K562 (cell line): ENCODE results near the gene PTPN1. TPM values are rescaled to one million over a fixed set of nuclear protein-coding genes. Genes with fewer than 3 reads are reported as not detected.

ENCODE experiments used
- ATAC-seq: fragments of 200-7000 bp; cut with Tn5 transposase; 3 replicates; pipeline ENCODE4 v1.9.1; 2020; ENCODE audit warnings: moderate library complexity
- BruUV-seq: library from RNA; stranded (reverse); fragments of 400-500 nt; replicated peaks from 2 replicates; lab custom pipeline; 2021; lab: Mats Ljungman, UMichigan
- CTCF ChIA-PET: fragments of 300-600 bp; formaldehyde crosslinking; extraction: SDS; loops from one replicate; lab custom pipeline; 2021; ENCODE audit warnings: low intra/inter-chr PET ratio; lab: Yijun Ruan, JAX
- POLR2A ChIA-PET: fragments of 300-600, 350-650 bp; sonication (Branson Sonifier 250); formaldehyde crosslinking; extraction: SDS; loops from one replicate; lab custom pipeline; 2021; ENCODE audit warnings: antibody characterized with exemption, inconsistent platforms; lab: Yijun Ruan, JAX
- DNase-seq, 4 experiments: peaks; one replicate each; pipeline versions ENCODE4 v3.0.0 to v3.0.0-alpha.2; 2011 to 2018; ENCODE audit warnings: low spot score in 3 of 4, mixed read lengths in 3 of 4; ENCODE audit errors: extremely low read depth in 1 of 4
- FAIRE-seq: peaks from 2 replicates; lab custom pipeline; 2011; peaks lifted over from hg19 to GRCh38; lab: Jason Lieb, UNC
- H2AFZ ChIP-seq: 2 replicates; pipeline ENCODE4 v1.6.0; 2011; ENCODE audit warnings: low read depth, low read length, control low read depth, inconsistent platforms
- H3K27ac ChIP-seq: fragments of 200-600 bp; 3 replicates; pipeline ENCODE4 v1.8.0; 2011; ENCODE audit warnings: low read depth, mild to moderate bottlenecking, control low read depth, inconsistent platforms, low read length, moderate library complexity, mixed read lengths; ENCODE audit errors: extremely low read depth
- H3K27me3 ChIP-seq, 2 experiments: fragments of 300-600 bp in 1 of 2; 2 replicates in 1 of 2; 3 replicates in 1 of 2; pipeline versions ENCODE4 v1.6.0 to v1.8.0; 2011; ENCODE audit warnings: inconsistent platforms in 2 of 2, low read length in 2 of 2, mild to moderate bottlenecking in 1 of 2, mixed read lengths in 1 of 2, moderate library complexity in 1 of 2; ENCODE audit not compliant: control insufficient read depth in 2 of 2, insufficient read depth in 2 of 2
- H3K36me3 ChIP-seq: fragments of 300-600 bp; 3 replicates; pipeline ENCODE4 v1.8.0; 2011; ENCODE audit warnings: mild to moderate bottlenecking, low read length, inconsistent platforms; ENCODE audit not compliant: control insufficient read depth, insufficient read depth
- H3K4me1 ChIP-seq, 2 experiments: fragments of 200-600 bp in 1 of 2; replicated peaks in 1 of 2; 2 replicates in 1 of 2; 3 replicates in 1 of 2; pipeline versions ENCODE4 v1.5.1 to v1.8.0; 2011; ENCODE audit warnings: inconsistent platforms in 2 of 2, low read length in 2 of 2, mild to moderate bottlenecking in 1 of 2, mixed read lengths in 1 of 2, moderate library complexity in 1 of 2; ENCODE audit not compliant: control insufficient read depth in 2 of 2, insufficient read depth in 2 of 2
- H3K4me2 ChIP-seq: 2 replicates; pipeline ENCODE4 v1.6.1; 2011; ENCODE audit warnings: low read length, control low read depth, inconsistent platforms, mixed read lengths; ENCODE audit not compliant: insufficient read depth
- H3K4me3 ChIP-seq: fragments of 200-600 bp; sonication (generic), shearing (Covaris generic); 2 replicates; pipeline ENCODE4 v1.5.1; 2016; ENCODE audit warnings: control low read depth, inconsistent platforms
- H3K79me2 ChIP-seq: fragments of 200-600 bp; 3 replicates; pipeline ENCODE4 v1.8.0; 2011; ENCODE audit warnings: low read length, inconsistent platforms; ENCODE audit not compliant: control insufficient read depth, insufficient read depth
- H3K9ac ChIP-seq, 2 experiments: 2 replicates each; pipeline versions ENCODE4 v1.6.0 to v1.6.1; 2011; ENCODE audit warnings: low read depth in 2 of 2, low read length in 2 of 2, control low read depth in 1 of 2, inconsistent platforms in 1 of 2, mild to moderate bottlenecking in 1 of 2, mixed read lengths in 1 of 2; ENCODE audit not compliant: insufficient read depth in 1 of 2
- H3K9me1 ChIP-seq: one replicate; pipeline ENCODE4 v1.6.0; 2011; ENCODE audit warnings: inconsistent platforms, mild to moderate bottlenecking, low read length, moderate library complexity; ENCODE audit not compliant: control insufficient read depth, insufficient read depth
- H3K9me3 ChIP-seq: replicated peaks from 2 replicates; pipeline ENCODE4 v1.5.1; 2011; ENCODE audit warnings: low read depth, low read length, inconsistent platforms; ENCODE audit not compliant: control insufficient read depth, insufficient read depth
- H4K20me1 ChIP-seq: replicated peaks from 2 replicates; pipeline ENCODE4 v1.6.1; 2011; ENCODE audit warnings: low read length, inconsistent platforms, mixed read lengths; ENCODE audit not compliant: control insufficient read depth, insufficient read depth
- GATAD2A ChIP-seq: fragments of 450-650 bp; IDR thresholded peaks from 2 replicates; pipeline ENCODE4 v1.6.1; 2017
- POLR2G ChIP-seq: fragments of 200-400 bp; formaldehyde crosslinking; IDR thresholded peaks from 2 replicates; pipeline ENCODE4 v1.6.1; 2017; ENCODE audit warnings: low read depth, mild to moderate bottlenecking, antibody characterized with exemption, low read length, moderate library complexity
- RBM22 ChIP-seq: fragments of 200-400 bp; formaldehyde crosslinking; IDR thresholded peaks from 2 replicates; pipeline ENCODE4 v1.6.1; 2018; ENCODE audit warnings: low read length, low read depth; ENCODE audit not compliant: poor library complexity, severe bottlenecking
- WGBS: fragments of 100-300 bp; shearing (Covaris generic); methylation state at CpG from one replicate; pipeline ENCODE4 v1.1.6; 2016; ENCODE audit warnings: low coverage, mixed read lengths; ENCODE audit not compliant: insufficient coverage; ENCODE audit errors: missing lambda C conversion rate; 5-methylcytosine and 5-hydroxymethylcytosine counted together
- in situ Hi-C: fragments of 300-500 bp; cut with MboI; formaldehyde crosslinking; loops from 4 replicates; pipeline ENCODE4 v1.15.0; 2018; ENCODE audit warnings: inconsistent platforms, mixed read lengths
- intact Hi-C: fragments of 100-400 bp; cut with micrococcal nuclease; formaldehyde crosslinking; loops from 2 replicates; pipeline ENCODE4 v1.14.2; 2022
- polyA plus RNA-seq, 8 experiments: library from polyadenylated mRNA; depleted of rRNA in 4 of 8; stranded (reverse) in 5 of 8; unstranded in 3 of 8; fragments of >200 nt; fragmentation: Nextera tagmentation in 2 of 8; fragmentation: Illumina TruSeq in 1 of 8; extraction: Ambion mirVana in 2 of 8; extraction: Trizol in 1 of 8; gene quantifications; 2 replicates each; pipeline versions ENCODE4 v1.2.1 to v1.2.3, GENCODE V29; 2011 to 2014; ENCODE audit warnings: inconsistent platforms in 1 of 8, missing spikeins in 1 of 8
- total RNA-seq, 7 experiments: library from RNA; depleted of rRNA in 6 of 7; stranded (reverse); fragments of >200 nt in 6 of 7; fragmentation: Illumina TruSeq in 2 of 7; extraction: Trizol in 2 of 7; gene quantifications; 2 replicates each; pipeline versions ENCODE4 v1.2.1 to v1.2.3, GENCODE V29; 2011 to 2021; ENCODE audit warnings: low replicate concordance in 1 of 7
- TF ChIP-seq, protein P1 (sequence below): sonication (generic); formaldehyde crosslinking; IDR thresholded peaks from 2 replicates; pipeline ENCODE4 v1.8.1; 2023; ENCODE audit warnings: missing genetic modification reagents, mild to moderate bottlenecking, borderline replicate concordance

The PTPN1 gene
- total and polyA plus RNA-seq, 9 of the 15 experiments (the other 6 are each of a cell fraction or from before 2014, with no cell fraction given): 11.0 to 85.3 (median 54.0) TPM

DNA sequence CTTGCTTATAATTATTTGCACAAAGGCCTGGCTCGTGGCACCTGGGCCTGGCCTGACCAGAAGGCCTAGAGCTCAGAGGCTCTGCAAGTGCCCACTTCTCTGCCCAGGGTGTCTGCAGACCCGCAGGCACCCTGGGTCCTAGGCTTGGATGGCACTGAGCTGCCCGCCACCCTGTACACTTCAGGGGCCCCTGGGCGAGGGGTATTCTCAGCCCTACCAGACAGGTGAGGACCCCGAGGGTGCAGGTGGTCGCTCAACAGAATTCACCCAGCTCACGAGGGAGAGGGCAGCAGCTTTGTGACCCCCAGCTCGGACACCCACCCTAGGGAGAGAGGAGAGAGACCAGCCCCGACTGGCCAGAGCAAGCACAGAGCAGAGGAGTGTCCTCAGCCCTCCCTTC lies 97.3 kb downstream of the PTPN1 start:
- Histone ChIP-seq H2AFZ (no peak overlapping the region), H3K4me1 (peaks cover 0 to 2% of the 10 kb centered on the region in 2 experiments; a peak in 2 of 5 replicates), H3K4me3 (no peak overlapping the region), H3K9me3 (no peaks in the 10 kb centered on the region), H3K36me3 (peaks cover 85% of the 10 kb centered on the region), H3K4me2 (no peak overlapping the region), H3K27ac (no peak overlapping the region), H4K20me1 (no peaks in the 10 kb centered on the region), H3K9me1 (no peaks in the 10 kb centered on the region), H3K79me2 (no peaks in the 10 kb centered on the region), H3K9ac (peak overlapping the region in 1 of 2 experiments; percentile 68; a peak in 2 of 4 replicates), H3K27me3 (no peaks in the 10 kb centered on the region)
- intact Hi-C loops: no loop called here
- in situ Hi-C loops: no loop called here
- 91% methylated on average over 7 of the region's 9 CpGs for WGBS
- BruUV-seq: no TSS peak
- POLR2A ChIA-PET: interaction anchor here (0.5 kb wide), 1 partner anchor 143 kb away, joined by 4 read pairs; no protein-coding TSS in a partner anchor
- ATAC-seq (no peak), FAIRE-seq (no peak), DNase-seq (no peak)
- TF ChIP-seq RBM22 (peak; percentile 78), POLR2G (peak; percentile 37), GATAD2A (no peak)
- TF ChIP-seq, protein P1, sequence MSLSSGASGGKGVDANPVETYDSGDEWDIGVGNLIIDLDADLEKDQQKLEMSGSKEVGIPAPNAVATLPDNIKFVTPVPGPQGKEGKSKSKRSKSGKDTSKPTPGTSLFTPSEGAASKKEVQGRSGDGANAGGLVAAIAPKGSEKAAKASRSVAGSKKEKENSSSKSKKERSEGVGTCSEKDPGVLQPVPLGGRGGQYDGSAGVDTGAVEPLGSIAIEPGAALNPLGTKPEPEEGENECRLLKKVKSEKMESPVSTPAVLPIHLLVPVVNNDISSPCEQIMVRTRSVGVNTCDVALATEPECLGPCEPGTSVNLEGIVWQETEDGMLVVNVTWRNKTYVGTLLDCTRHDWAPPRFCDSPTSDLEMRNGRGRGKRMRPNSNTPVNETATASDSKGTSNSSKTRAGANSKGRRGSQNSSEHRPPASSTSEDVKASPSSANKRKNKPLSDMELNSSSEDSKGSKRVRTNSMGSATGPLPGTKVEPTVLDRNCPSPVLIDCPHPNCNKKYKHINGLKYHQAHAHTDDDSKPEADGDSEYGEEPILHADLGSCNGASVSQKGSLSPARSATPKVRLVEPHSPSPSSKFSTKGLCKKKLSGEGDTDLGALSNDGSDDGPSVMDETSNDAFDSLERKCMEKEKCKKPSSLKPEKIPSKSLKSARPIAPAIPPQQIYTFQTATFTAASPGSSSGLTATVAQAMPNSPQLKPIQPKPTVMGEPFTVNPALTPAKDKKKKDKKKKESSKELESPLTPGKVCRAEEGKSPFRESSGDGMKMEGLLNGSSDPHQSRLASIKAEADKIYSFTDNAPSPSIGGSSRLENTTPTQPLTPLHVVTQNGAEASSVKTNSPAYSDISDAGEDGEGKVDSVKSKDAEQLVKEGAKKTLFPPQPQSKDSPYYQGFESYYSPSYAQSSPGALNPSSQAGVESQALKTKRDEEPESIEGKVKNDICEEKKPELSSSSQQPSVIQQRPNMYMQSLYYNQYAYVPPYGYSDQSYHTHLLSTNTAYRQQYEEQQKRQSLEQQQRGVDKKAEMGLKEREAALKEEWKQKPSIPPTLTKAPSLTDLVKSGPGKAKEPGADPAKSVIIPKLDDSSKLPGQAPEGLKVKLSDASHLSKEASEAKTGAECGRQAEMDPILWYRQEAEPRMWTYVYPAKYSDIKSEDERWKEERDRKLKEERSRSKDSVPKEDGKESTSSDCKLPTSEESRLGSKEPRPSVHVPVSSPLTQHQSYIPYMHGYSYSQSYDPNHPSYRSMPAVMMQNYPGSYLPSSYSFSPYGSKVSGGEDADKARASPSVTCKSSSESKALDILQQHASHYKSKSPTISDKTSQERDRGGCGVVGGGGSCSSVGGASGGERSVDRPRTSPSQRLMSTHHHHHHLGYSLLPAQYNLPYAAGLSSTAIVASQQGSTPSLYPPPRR (CRISPR knock-in tag): no peak
- CTCF ChIA-PET: no interaction called here
